Measurements from ENCODE around the gene TVP23C. TPM values are rescaled to one million over a fixed set of nuclear protein-coding genes. Genes with fewer than 3 reads are reported as not detected.

TVP23C gene
- total RNA-seq, 2 experiments from 2014 or later: 10.8 to 11.3 TPM

Other genes with a start within 250 kb of the TVP23C start
- under 1 TPM in 1 of 2 experiments, not detected in 1; 0.33 TPM for gene TEKT3, start 221.9 kb downstream of the TVP23C start, total RNA-seq
- gene CDRT4, start 95.9 kb downstream of the TVP23C start, total RNA-seq: 1 to 10 TPM; 5.7 to 6.8 TPM
- gene FBXW10B, start 56.2 kb upstream of the TVP23C start, total RNA-seq: 1 to 10 TPM; 1.0 to 1.1 TPM
- 10 to 100 TPM; 13.7 to 15.0 TPM for gene TRIM16, start 120.8 kb upstream of the TVP23C start, total RNA-seq
- gene ZNF286A, start 136.3 kb upstream of the TVP23C start, total RNA-seq: 10 to 100 TPM; 22.9 to 24.5 TPM
- gene TBC1D26, start 168.8 kb upstream of the TVP23C start, total RNA-seq: under 1 TPM; 0.22 to 0.24 TPM